Endothelial cell of umbilical vein (primary cell): ENCODE results near the gene CTTN. TPM values are rescaled to one million over a fixed set of nuclear protein-coding genes. Genes with fewer than 3 reads are reported as not detected.

Experiments used
- BruUV-seq: library from RNA; stranded (reverse); fragments of 400-500 nt; replicated peaks from 2 replicates; lab custom pipeline; 2021; lab: Mats Ljungman, UMichigan
- CTCF ChIA-PET: fragments of 300-600, 350-600 bp; sonication (Branson Sonifier 250); formaldehyde crosslinking; loops from one replicate; lab custom pipeline; 2021; ENCODE audit warnings: antibody characterized with exemption, inconsistent platforms; lab: Charles Lee
- POLR2A ChIA-PET: fragments of 300-600, 350-600 bp; sonication (Branson Sonifier 250); formaldehyde crosslinking; loops from one replicate; lab custom pipeline; 2021; ENCODE audit warnings: antibody characterized with exemption, inconsistent platforms; lab: Charles Lee
- DNase-seq: peaks from one replicate; pipeline ENCODE4 v3.0.0-alpha.2; 2011; ENCODE audit warnings: low read depth, low spot score
- FAIRE-seq: peaks from 2 replicates; lab custom pipeline; 2011; peaks lifted over from hg19 to GRCh38; lab: Jason Lieb, UNC
- H2AFZ ChIP-seq: 2 replicates; pipeline ENCODE4 v1.6.0; 2012; ENCODE audit warnings: low read depth, low read length, control low read depth, inconsistent platforms
- H3K27ac ChIP-seq: 2 replicates; pipeline ENCODE4 v1.5.1; 2011; ENCODE audit warnings: low read depth, mild to moderate bottlenecking, control low read depth, low read length, moderate library complexity; ENCODE audit not compliant: insufficient read depth
- H3K27me3 ChIP-seq, 2 experiments: 2 replicates each; pipeline versions ENCODE4 v1.6.0 to v1.6.1; 2011; ENCODE audit warnings: low read length in 2 of 2, mixed read lengths in 1 of 2; ENCODE audit not compliant: control insufficient read depth in 2 of 2, insufficient read depth in 2 of 2
- H3K36me3 ChIP-seq, 2 experiments: 2 replicates in 1 of 2; 3 replicates in 1 of 2; pipeline ENCODE4 v1.5.1; 2011; ENCODE audit warnings: low read length in 2 of 2, mild to moderate bottlenecking in 1 of 2, moderate library complexity in 1 of 2; ENCODE audit not compliant: control insufficient read depth in 2 of 2, insufficient read depth in 2 of 2; ENCODE audit errors: extremely low read depth in 1 of 2
- H3K4me1 ChIP-seq: 3 replicates; pipeline ENCODE4 v1.5.1; 2011; ENCODE audit warnings: mild to moderate bottlenecking, low read length; ENCODE audit not compliant: control insufficient read depth, insufficient read depth; ENCODE audit errors: extremely low read depth
- H3K4me2 ChIP-seq: 2 replicates; pipeline ENCODE4 v1.6.1; 2011; ENCODE audit warnings: low read length, control low read depth, mixed read lengths; ENCODE audit not compliant: insufficient read depth
- H3K4me3 ChIP-seq, 3 experiments: fragments of 200-600 bp in 1 of 3; sonication (generic), shearing (Covaris generic) in 1 of 3; replicated peaks in 1 of 3; 2 replicates each; pipeline ENCODE4 v1.5.1; 2011 to 2016; ENCODE audit warnings: control low read depth in 3 of 3, low read length in 3 of 3, mild to moderate bottlenecking in 2 of 3, inconsistent platforms in 1 of 3, low read depth in 1 of 3, moderate library complexity in 1 of 3; ENCODE audit not compliant: insufficient read depth in 1 of 3
- H3K79me2 ChIP-seq: 2 replicates; pipeline ENCODE4 v1.6.0; 2012; ENCODE audit warnings: low read length, inconsistent platforms; ENCODE audit not compliant: control insufficient read depth, insufficient read depth
- H3K9ac ChIP-seq: replicated peaks from 2 replicates; pipeline ENCODE3; 2011; ENCODE audit warnings: low read length, control low read depth; ENCODE audit not compliant: insufficient read depth; ENCODE audit errors: extremely low read depth
- H3K9me1 ChIP-seq: replicated peaks from 3 replicates; pipeline ENCODE4 v1.6.0; 2011; ENCODE audit warnings: mild to moderate bottlenecking, low read length; ENCODE audit not compliant: control insufficient read depth, insufficient read depth; ENCODE audit errors: extremely low read depth
- H3K9me3 ChIP-seq: replicated peaks from 2 replicates; pipeline ENCODE4 v1.5.1; 2012; ENCODE audit warnings: low read length, inconsistent platforms; ENCODE audit not compliant: control insufficient read depth, insufficient read depth
- H4K20me1 ChIP-seq: replicated peaks from 2 replicates; pipeline ENCODE3; 2011; ENCODE audit warnings: mild to moderate bottlenecking, low read length; ENCODE audit not compliant: control insufficient read depth, insufficient read depth; ENCODE audit errors: extremely low read depth
- EZH2 ChIP-seq: IDR thresholded peaks from 2 replicates; pipeline ENCODE4 v1.6.1; 2012; ENCODE audit warnings: borderline replicate concordance, low read depth, mild to moderate bottlenecking, moderate library complexity, low read length, inconsistent platforms; ENCODE audit not compliant: severe bottlenecking
- FOS ChIP-seq: IDR thresholded peaks from 2 replicates; pipeline ENCODE4 v1.6.1; 2011; ENCODE audit warnings: mild to moderate bottlenecking, low read length, moderate library complexity, borderline replicate concordance; ENCODE audit not compliant: insufficient read depth
- GATA2 ChIP-seq: IDR thresholded peaks from 2 replicates; pipeline ENCODE4 v1.7.0; 2011; ENCODE audit warnings: low read depth, mild to moderate bottlenecking, moderate library complexity, mixed read lengths, low read length; ENCODE audit not compliant: insufficient read length, insufficient read depth
- JUN ChIP-seq: IDR thresholded peaks from 2 replicates; pipeline ENCODE4 v1.6.1; 2011; ENCODE audit warnings: borderline replicate concordance, low read depth; ENCODE audit not compliant: insufficient read length, insufficient read depth
- MAX ChIP-seq: IDR thresholded peaks from 2 replicates; pipeline ENCODE4 v1.6.1; 2011; ENCODE audit not compliant: insufficient read depth, insufficient read length
- MYC ChIP-seq: IDR thresholded peaks from one replicate; pipeline ENCODE4 v1.6.1; 2011; ENCODE audit warnings: mild to moderate bottlenecking, low read depth, low read length
- POLR2A ChIP-seq: IDR thresholded peaks from 2 replicates; pipeline ENCODE4 v1.6.1; 2012; ENCODE audit warnings: low read depth, mild to moderate bottlenecking, control low read depth, low read length
- POLR2AphosphoS5 ChIP-seq: IDR thresholded peaks from 2 replicates; pipeline ENCODE4 v1.6.1; 2012; ENCODE audit warnings: low read depth, mild to moderate bottlenecking, control low read depth, low read length, moderate library complexity; ENCODE audit not compliant: insufficient read depth
- dilution Hi-C: fragments of 300-500 bp; cut with MboI; formaldehyde crosslinking; loops from one replicate; pipeline ENCODE4 v1.15.0; 2019; ENCODE audit warnings: low sequenced_read_pairs; ENCODE audit not compliant: extremely low pct_ligation_motif_present
- intact Hi-C: fragments of 100-400 bp; cut with micrococcal nuclease; formaldehyde crosslinking; loops from one replicate; pipeline ENCODE4 v1.10.0; 2022
- polyA plus RNA-seq, 4 experiments: library from polyadenylated mRNA; depleted of rRNA in 3 of 4; stranded (reverse) in 3 of 4; unstranded in 1 of 4; fragments of >200 nt; gene quantifications; 2 replicates each; pipeline versions ENCODE4 v1.2.1 to v1.2.3, GENCODE V29; 2011 to 2012; ENCODE audit warnings: missing spikeins in 1 of 4
- total RNA-seq: library from RNA; stranded (reverse); gene quantifications from 2 replicates; pipeline ENCODE4 v1.2.3, GENCODE V29; 2021
- TF ChIP-seq, protein P1 (sequence below), 2 donors: IDR thresholded peaks; 1 replicate in 1 of 2; 2 replicates in 1 of 2; pipeline ENCODE4 v1.5.1; 2011; ENCODE audit warnings: low read length in 2 of 2, mild to moderate bottlenecking in 2 of 2, moderate library complexity in 2 of 2, control low read depth in 1 of 2, inconsistent platforms in 1 of 2, low read depth in 1 of 2; ENCODE audit not compliant: insufficient read depth in 1 of 2; ENCODE audit errors: extremely low read depth in 1 of 2

CTTN gene
- total and polyA plus RNA-seq, 2 donors (not counting 3 experiments of a cell fraction or from before 2014, with no cell fraction given) = 161 to 330 TPM

- ChIA-PET POLR2A (no interaction called here), CTCF (no interaction called here)
- H2AFZ ChIP-seq = no peak overlapping the region
- no peaks in the 10 kb centered on the region for H3K27me3 ChIP-seq
- intact Hi-C loops (no loop called here), dilution Hi-C loops (no loop called here)
- TF ChIP-seq JUN (no peak), POLR2AphosphoS5 (no peak), GATA2 (no peak), MAX (no peak), MYC (no peak), FOS (no peak), POLR2A (no peak), EZH2 (no peak)
- TF ChIP-seq, protein P1, sequence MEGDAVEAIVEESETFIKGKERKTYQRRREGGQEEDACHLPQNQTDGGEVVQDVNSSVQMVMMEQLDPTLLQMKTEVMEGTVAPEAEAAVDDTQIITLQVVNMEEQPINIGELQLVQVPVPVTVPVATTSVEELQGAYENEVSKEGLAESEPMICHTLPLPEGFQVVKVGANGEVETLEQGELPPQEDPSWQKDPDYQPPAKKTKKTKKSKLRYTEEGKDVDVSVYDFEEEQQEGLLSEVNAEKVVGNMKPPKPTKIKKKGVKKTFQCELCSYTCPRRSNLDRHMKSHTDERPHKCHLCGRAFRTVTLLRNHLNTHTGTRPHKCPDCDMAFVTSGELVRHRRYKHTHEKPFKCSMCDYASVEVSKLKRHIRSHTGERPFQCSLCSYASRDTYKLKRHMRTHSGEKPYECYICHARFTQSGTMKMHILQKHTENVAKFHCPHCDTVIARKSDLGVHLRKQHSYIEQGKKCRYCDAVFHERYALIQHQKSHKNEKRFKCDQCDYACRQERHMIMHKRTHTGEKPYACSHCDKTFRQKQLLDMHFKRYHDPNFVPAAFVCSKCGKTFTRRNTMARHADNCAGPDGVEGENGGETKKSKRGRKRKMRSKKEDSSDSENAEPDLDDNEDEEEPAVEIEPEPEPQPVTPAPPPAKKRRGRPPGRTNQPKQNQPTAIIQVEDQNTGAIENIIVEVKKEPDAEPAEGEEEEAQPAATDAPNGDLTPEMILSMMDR (IDR thresholded peaks at IDR 0.05; ENCODE audit: extremely low read depth in 1 of 2, insufficient read depth in 1 of 2, low read depth in 1 of 2, low read length in 2 of 2) = no peak
- H3K79me2 ChIP-seq = no peaks in the 10 kb centered on the region
- no peak overlapping the region for H3K4me3 ChIP-seq
- H4K20me1 ChIP-seq = no peaks in the 10 kb centered on the region
- no peaks in the 10 kb centered on the region for H3K4me1 ChIP-seq
- no TSS peak for BruUV-seq
- H3K9me3 ChIP-seq = no peaks in the 10 kb centered on the region
- H3K4me2 ChIP-seq = no peak overlapping the region
- H3K27ac ChIP-seq = no peak overlapping the region
- no peaks in the 10 kb centered on the region for H3K9me1 ChIP-seq
- DNase-seq (no peak), FAIRE-seq (no peak)
- peaks cover 7 to 70% of the 10 kb centered on the region in 2 experiments for H3K36me3 ChIP-seq
- H3K9ac ChIP-seq = no peak overlapping the region
These were observed 35.9 kb downstream of the CTTN start for GRCh38 chr11:70433966-70434812.
